ENCODE measurements around the gene TNFRSF25.
A peak's percentile ranks its signal among the peaks of the same experiment; 100 is the strongest.
"Not testable (repeated sequence)": the region's sequence is repeated elsewhere in the genome, so short reads cannot be mapped to it uniquely, and the experiment has no call there.

The TNFRSF25 gene

GRCh38 chr1:6464514-6464836, 1.5 kb downstream of the TNFRSF25 start:
- no peak for DNase-seq (ENCODE audit: low read depth)
- H3K9ac ChIP-seq (ENCODE audit: low read length) = no peak overlapping the region
- no peak overlapping the region for H3K4me3 ChIP-seq (ENCODE audit: low read length)
- no peaks in the 10 kb centered on the region for H3K27me3 ChIP-seq (replicated peaks; ENCODE audit: control insufficient read depth, insufficient read depth, low read length)
- H3K4me1 ChIP-seq (ENCODE audit: control insufficient read depth, insufficient read depth, low read length) = peaks cover 11% of the 10 kb centered on the region
- H3K9me3 ChIP-seq (ENCODE audit: control insufficient read depth, low read length) = no peaks in the 10 kb centered on the region
- no peaks in the 10 kb centered on the region for H3K36me3 ChIP-seq (ENCODE audit: control insufficient read depth, insufficient read depth, low read length, severe bottlenecking)

DNA sequence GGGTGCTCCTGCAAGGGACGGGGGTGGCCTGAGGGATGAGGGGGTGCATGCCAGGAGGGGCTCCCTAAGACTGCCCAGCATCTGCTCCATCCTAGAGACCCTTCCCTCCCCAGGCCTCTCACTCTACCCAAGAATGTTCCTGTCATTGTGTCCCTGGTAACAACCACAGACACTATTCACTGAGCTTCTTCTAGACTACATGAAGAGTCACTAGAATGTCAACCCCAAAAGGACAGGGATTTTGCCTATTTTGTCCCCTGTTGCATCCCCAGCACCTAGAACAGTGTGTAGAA, 2.9 kb downstream of the TNFRSF25 start:
- Histone ChIP-seq H3K36me3 (ENCODE audit: control insufficient read depth, insufficient read depth, low read length, severe bottlenecking) (no peaks in the 10 kb centered on the region), H3K4me1 (ENCODE audit: control insufficient read depth, insufficient read depth, low read length) (peaks cover 11% of the 10 kb centered on the region), H3K9ac (ENCODE audit: low read length) (no peak overlapping the region), H3K9me3 (ENCODE audit: control insufficient read depth, low read length) (no peaks in the 10 kb centered on the region), H3K4me3 (ENCODE audit: low read length) (no peak overlapping the region), H3K27me3 (replicated peaks; ENCODE audit: control insufficient read depth, insufficient read depth, low read length) (no peaks in the 10 kb centered on the region)
- DNase-seq (ENCODE audit: low read depth) = no peak

GRCh38 chr1:6462412-6463119, 3.4 kb downstream of the TNFRSF25 start:
- Histone ChIP-seq H3K9ac (ENCODE audit: low read length) (no peak overlapping the region), H3K27me3 (replicated peaks; ENCODE audit: control insufficient read depth, insufficient read depth, low read length) (no peaks in the 10 kb centered on the region), H3K4me1 (ENCODE audit: control insufficient read depth, insufficient read depth, low read length) (peaks cover 11% of the 10 kb centered on the region), H3K36me3 (ENCODE audit: control insufficient read depth, insufficient read depth, low read length, severe bottlenecking) (no peaks in the 10 kb centered on the region), H3K9me3 (ENCODE audit: control insufficient read depth, low read length) (no peaks in the 10 kb centered on the region), H3K4me3 (ENCODE audit: low read length) (no peak overlapping the region)
- DNase-seq (ENCODE audit: low read depth) = no peak

- Histone ChIP-seq H3K9ac (ENCODE audit: low read length) (no peak overlapping the region), H3K27me3 (replicated peaks; ENCODE audit: control insufficient read depth, insufficient read depth, low read length) (peaks cover 2% of the 10 kb centered on the region), H3K4me3 (ENCODE audit: low read length) (peak overlapping the region; percentile 75), H3K36me3 (ENCODE audit: control insufficient read depth, insufficient read depth, low read length, severe bottlenecking) (no peaks in the 10 kb centered on the region), H3K9me3 (ENCODE audit: control insufficient read depth, low read length) (no peaks in the 10 kb centered on the region), H3K4me1 (ENCODE audit: control insufficient read depth, insufficient read depth, low read length) (peaks cover 11% of the 10 kb centered on the region)
- DNase-seq (ENCODE audit: low read depth) = no peak
These were observed 4.2 kb downstream of the TNFRSF25 start for GRCh38 chr1:6461538-6462411.

- Histone ChIP-seq H3K4me3 (ENCODE audit: low read length) (peak overlapping the region; percentile 75), H3K27me3 (replicated peaks; ENCODE audit: control insufficient read depth, insufficient read depth, low read length) (peaks cover 9% of the 10 kb centered on the region), H3K9ac (ENCODE audit: low read length) (peak overlapping the region; percentile 75), H3K36me3 (ENCODE audit: control insufficient read depth, insufficient read depth, low read length, severe bottlenecking) (no peaks in the 10 kb centered on the region), H3K9me3 (ENCODE audit: control insufficient read depth, low read length) (no peaks in the 10 kb centered on the region), H3K4me1 (ENCODE audit: control insufficient read depth, insufficient read depth, low read length) (peaks cover 11% of the 10 kb centered on the region)
- DNase-seq (ENCODE audit: low read depth) = no peak
These were observed 4.9 kb downstream of the TNFRSF25 start for GRCh38 chr1:6461051-6461530.

DNA sequence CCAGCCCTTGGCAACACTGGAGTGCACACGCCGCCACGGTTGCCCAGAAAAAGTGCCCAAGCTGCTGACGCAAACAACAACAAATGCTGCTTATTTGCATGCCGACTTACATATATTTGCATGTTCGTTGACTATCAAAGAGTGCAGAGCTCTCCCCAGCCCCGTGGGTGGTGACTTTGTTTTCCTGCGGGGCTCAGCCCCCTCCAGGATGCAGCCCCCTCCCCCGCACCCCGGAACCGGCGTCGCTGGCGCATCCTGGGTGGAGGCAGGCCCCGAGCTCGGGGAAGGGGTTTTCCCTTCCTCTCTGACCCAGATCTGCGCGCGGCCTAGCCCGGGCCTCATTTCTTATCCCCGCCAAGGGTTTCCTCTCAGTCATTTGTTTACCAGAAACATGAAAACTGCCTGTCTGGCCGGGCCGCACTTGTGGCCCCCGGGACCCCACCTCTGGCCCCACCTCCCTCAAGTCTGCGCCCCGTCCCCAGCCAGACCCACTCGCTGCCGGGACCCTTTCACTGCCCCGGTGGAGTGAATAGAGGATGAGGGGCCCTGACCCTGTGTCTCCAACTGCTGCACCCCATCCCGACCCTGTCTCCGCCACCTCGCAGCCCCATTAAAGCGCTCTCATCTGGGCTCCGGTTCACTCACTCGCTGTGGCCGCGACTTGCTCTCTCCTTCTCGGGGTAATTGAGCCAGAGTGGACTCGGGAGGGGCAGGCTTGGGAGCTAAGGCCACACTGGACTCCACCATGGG, 5.5 kb downstream of the TNFRSF25 start:
- no peak for DNase-seq (ENCODE audit: low read depth)
- H3K9ac ChIP-seq (ENCODE audit: low read length) = peak overlapping the region; percentile 75
- H3K4me1 ChIP-seq (ENCODE audit: control insufficient read depth, insufficient read depth, low read length) = peaks cover 11% of the 10 kb centered on the region
- H3K4me3 ChIP-seq (ENCODE audit: low read length) = peak overlapping the region; percentile 75
- no peaks in the 10 kb centered on the region for H3K9me3 ChIP-seq (ENCODE audit: control insufficient read depth, low read length)
- H3K27me3 ChIP-seq (replicated peaks; ENCODE audit: control insufficient read depth, insufficient read depth, low read length) = peaks cover 9% of the 10 kb centered on the region
- H3K36me3 ChIP-seq (ENCODE audit: control insufficient read depth, insufficient read depth, low read length, severe bottlenecking) = no peaks in the 10 kb centered on the region

DNA sequence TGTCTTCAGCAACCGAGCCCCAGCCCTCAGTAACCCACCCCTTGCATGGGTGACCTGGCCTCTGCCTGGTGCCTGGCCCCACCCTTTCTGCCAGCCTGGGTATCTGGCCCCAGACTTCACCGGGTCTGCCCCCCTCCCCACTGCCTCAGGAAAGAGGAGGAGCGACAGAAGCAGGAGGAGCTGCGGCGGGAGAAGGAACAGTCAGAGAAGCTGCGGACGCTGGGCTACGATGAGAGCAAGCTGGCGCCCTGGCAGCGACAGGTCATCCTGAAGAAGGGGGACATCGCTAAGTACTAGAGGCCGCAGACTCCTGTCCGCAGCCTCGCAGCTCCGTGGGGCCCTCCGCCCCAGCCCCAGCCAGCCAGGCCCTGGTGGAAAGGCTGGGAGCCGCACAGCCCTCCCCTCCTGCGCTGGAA, 6.1 kb downstream of the TNFRSF25 start:
- Histone ChIP-seq H3K4me3 (ENCODE audit: low read length) (peak overlapping the region; percentile 75), H3K4me1 (ENCODE audit: control insufficient read depth, insufficient read depth, low read length) (peaks cover 11% of the 10 kb centered on the region), H3K36me3 (ENCODE audit: control insufficient read depth, insufficient read depth, low read length, severe bottlenecking) (no peaks in the 10 kb centered on the region), H3K9ac (ENCODE audit: low read length) (peak overlapping the region; percentile 75), H3K27me3 (replicated peaks; ENCODE audit: control insufficient read depth, insufficient read depth, low read length) (peaks cover 9% of the 10 kb centered on the region), H3K9me3 (ENCODE audit: control insufficient read depth, low read length) (no peaks in the 10 kb centered on the region)
- DNase-seq (ENCODE audit: low read depth) = no peak

DNA sequence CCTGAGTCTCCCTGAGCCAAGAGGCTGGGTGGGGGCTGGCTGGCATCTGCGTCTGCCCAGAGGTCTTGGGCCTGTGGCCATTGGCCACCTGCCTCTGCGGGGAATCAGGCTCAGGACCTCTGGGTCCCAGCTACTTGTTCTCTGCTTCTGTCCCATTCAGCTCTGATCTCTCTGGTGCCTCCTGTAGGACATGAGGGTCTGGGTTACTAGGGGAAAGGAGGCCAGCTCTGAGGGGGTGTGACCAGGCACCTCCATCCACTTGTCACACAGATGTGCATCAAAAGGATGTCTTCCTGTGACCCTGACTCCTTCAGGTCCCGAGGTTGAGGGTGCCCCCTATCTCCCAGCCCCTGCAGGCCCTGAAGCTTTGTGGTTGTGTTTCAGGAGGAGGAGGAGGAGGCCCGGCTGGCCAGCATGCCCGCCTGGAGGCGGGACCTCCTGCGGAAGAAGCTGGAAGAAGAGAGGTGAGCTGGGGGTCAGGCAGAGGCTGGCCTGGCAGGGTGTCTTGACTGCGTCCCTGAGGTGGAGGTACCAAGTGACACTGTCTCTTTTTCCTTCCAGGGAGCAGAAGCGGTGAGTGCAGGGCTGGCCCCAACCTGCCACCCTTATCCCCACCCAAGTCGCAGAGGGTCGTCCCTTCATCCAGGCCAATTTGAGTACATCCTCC, 9.0 kb downstream of the TNFRSF25 start:
- no peak for DNase-seq (ENCODE audit: low read depth)
- H3K9me3 ChIP-seq (ENCODE audit: control insufficient read depth, low read length) = no peaks in the 10 kb centered on the region
- no peak overlapping the region for H3K4me3 ChIP-seq (ENCODE audit: low read length)
- peaks cover 11% of the 10 kb centered on the region for H3K4me1 ChIP-seq (ENCODE audit: control insufficient read depth, insufficient read depth, low read length)
- no peak overlapping the region for H3K9ac ChIP-seq (ENCODE audit: low read length)
- H3K36me3 ChIP-seq (ENCODE audit: control insufficient read depth, insufficient read depth, low read length, severe bottlenecking) = no peaks in the 10 kb centered on the region
- H3K27me3 ChIP-seq (replicated peaks; ENCODE audit: control insufficient read depth, insufficient read depth, low read length) = peaks cover 14% of the 10 kb centered on the region

- not testable (repeated sequence) for H3K4me3 ChIP-seq (ENCODE audit: low read length); H3K36me3 ChIP-seq (ENCODE audit: control insufficient read depth, insufficient read depth, low read length, severe bottlenecking); DNase-seq (ENCODE audit: low read depth); H3K9ac ChIP-seq (ENCODE audit: low read length); H3K4me1 ChIP-seq (ENCODE audit: control insufficient read depth, insufficient read depth, low read length); H3K9me3 ChIP-seq (ENCODE audit: control insufficient read depth, low read length)
- peaks cover 23% of the 10 kb centered on the region for H3K27me3 ChIP-seq (replicated peaks; ENCODE audit: control insufficient read depth, insufficient read depth, low read length)
These were observed 10.0 kb downstream of the TNFRSF25 start for GRCh38 chr1:6455752-6456520.

GRCh38 chr1:6454856-6455751, 10.9 kb downstream of the TNFRSF25 start:
- Histone ChIP-seq H3K27me3 (replicated peaks; ENCODE audit: control insufficient read depth, insufficient read depth, low read length) (peaks cover 31% of the 10 kb centered on the region), H3K9me3 (ENCODE audit: control insufficient read depth, low read length) (no peaks in the 10 kb centered on the region), H3K4me1 (ENCODE audit: control insufficient read depth, insufficient read depth, low read length) (no peaks in the 10 kb centered on the region), H3K36me3 (ENCODE audit: control insufficient read depth, insufficient read depth, low read length, severe bottlenecking) (no peaks in the 10 kb centered on the region), H3K4me3 (ENCODE audit: low read length) (no peak overlapping the region), H3K9ac (ENCODE audit: low read length) (no peak overlapping the region)
- peak; percentile 22 for DNase-seq (ENCODE audit: low read depth)
